ENCODE results near the gene NHERF2. TPM values are rescaled to one million over a fixed set of nuclear protein-coding genes. Genes with fewer than 3 reads are reported as not detected.
"Not testable (repeated sequence)": the region's sequence is repeated elsewhere in the genome, so short reads cannot be mapped to it uniquely, and the experiment has no call there.

The NHERF2 gene
- total RNA-seq, 2 experiments from 2014 or later = 1.9 to 2.0 TPM

DNA sequence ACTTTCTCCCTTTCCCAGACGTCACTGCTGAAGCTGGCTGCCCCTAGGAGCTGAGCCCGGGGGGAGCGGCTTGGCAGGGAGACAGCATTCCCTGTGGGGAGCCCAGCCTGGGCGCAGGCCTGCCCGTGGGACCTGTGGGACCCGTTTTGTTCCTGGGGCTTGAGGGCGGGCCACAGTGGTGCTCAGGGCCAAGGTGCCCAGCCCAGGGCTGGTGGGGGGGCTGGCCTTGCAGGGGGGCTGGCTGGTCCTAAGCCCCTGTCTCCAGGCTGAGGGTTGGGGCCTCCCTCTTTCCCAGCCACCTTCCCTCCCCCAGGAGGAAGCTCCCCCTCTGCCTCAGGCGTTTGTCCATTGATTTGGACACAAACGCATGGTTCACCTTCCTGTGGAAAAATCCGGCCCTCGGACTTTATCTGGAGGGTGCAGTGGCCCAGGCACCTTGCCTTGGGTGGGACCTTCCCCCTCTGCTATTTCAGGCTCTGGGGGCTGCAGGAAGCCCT, 4.4 kb downstream of the NHERF2 start:
- Histone ChIP-seq H3K27ac (ENCODE audit: low read depth in 1 of 2, low read length in 2 of 2) (no peak overlapping the region), H3K27me3 (ENCODE audit: control insufficient read depth in 1 of 2, insufficient read depth in 2 of 2, low read length in 2 of 2) (no peaks in the 10 kb centered on the region), H3K4me1 (ENCODE audit: insufficient read depth, low read length) (peaks cover 18% of the 10 kb centered on the region), H3K36me3 (ENCODE audit: insufficient read depth, low read length) (no peaks in the 10 kb centered on the region), H3K9me3 (ENCODE audit: control insufficient read depth in 1 of 2, insufficient read depth in 1 of 2, low read length in 2 of 2) (no peaks in the 10 kb centered on the region), H3K4me3 (ENCODE audit: low read length) (no peak overlapping the region)
- Mint-ChIP-seq H3K27ac (no peak overlapping the region), H3K9me3 (no peaks in the 10 kb centered on the region), H3K27me3 (no peaks in the 10 kb centered on the region), H3K4me1 (ENCODE audit: low read depth) (peaks cover 6% of the 10 kb centered on the region), H3K36me3 (ENCODE audit: low read depth) (no peaks in the 10 kb centered on the region), H3K4me3 (no peak overlapping the region)
- DNase-seq (no peak), ATAC-seq (ENCODE audit: poor library complexity) (no peak)
- TF ChIP-seq, protein P1, sequence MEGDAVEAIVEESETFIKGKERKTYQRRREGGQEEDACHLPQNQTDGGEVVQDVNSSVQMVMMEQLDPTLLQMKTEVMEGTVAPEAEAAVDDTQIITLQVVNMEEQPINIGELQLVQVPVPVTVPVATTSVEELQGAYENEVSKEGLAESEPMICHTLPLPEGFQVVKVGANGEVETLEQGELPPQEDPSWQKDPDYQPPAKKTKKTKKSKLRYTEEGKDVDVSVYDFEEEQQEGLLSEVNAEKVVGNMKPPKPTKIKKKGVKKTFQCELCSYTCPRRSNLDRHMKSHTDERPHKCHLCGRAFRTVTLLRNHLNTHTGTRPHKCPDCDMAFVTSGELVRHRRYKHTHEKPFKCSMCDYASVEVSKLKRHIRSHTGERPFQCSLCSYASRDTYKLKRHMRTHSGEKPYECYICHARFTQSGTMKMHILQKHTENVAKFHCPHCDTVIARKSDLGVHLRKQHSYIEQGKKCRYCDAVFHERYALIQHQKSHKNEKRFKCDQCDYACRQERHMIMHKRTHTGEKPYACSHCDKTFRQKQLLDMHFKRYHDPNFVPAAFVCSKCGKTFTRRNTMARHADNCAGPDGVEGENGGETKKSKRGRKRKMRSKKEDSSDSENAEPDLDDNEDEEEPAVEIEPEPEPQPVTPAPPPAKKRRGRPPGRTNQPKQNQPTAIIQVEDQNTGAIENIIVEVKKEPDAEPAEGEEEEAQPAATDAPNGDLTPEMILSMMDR (IDR thresholded peaks at IDR 0.05) = no peak
- intact Hi-C loops (cut with DNase I, micrococcal nuclease) = no loop called here
- POLR2A ChIA-PET = no interaction called here
- CTCF ChIA-PET = no interaction called here

DNA sequence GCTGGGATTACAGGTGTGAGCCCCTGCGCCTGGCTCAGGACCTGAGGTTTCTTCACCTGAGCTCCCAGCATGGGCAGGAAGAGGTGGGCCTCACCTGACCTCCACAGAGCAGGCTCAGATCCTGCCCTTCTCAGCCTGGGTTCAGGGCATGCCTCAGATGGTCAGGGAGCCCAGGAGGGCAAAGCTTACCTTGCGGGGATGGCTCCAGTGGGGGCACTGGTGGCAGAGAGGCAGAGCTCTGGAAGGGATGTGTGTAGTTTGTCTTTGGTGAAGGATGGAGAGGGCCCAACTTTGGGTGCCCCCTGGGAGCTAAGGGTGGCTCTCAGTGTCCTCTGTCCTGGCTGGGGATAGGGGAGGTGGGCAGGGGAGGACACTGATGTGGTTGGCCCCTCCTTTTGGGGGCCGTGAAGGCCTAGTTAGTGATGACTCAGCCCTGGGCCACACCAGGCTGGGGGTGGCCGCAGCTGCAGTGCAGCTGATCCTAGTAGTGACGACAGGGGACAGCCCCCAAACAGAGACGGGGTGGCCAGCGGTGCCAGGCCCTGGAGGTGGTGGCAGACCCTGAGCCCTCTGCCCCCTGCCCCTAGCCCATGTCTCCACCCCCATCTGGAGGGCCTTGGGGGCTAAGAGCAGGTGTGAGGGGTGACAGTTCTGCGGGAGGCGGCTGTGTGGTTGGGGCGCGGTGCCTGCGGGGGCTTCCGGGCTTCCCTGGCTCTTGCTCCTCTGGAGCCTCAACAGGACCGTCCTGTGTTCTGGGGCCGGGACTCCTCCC, 5.8 kb downstream of the NHERF2 start:
- no peak overlapping the region for H3K4me3 Mint-ChIP-seq
- peaks cover 10% of the 10 kb centered on the region for H3K4me1 ChIP-seq (ENCODE audit: insufficient read depth, low read length)
- H3K36me3 ChIP-seq (ENCODE audit: insufficient read depth, low read length) = no peaks in the 10 kb centered on the region
- TF ChIP-seq, protein P1 (IDR thresholded peaks at IDR 0.05) = no peak
- no peaks in the 10 kb centered on the region for H3K36me3 Mint-ChIP-seq (ENCODE audit: low read depth)
- intact Hi-C loops (cut with DNase I, micrococcal nuclease) = no loop called here
- no peak overlapping the region for H3K27ac Mint-ChIP-seq
- H3K9me3 ChIP-seq (ENCODE audit: control insufficient read depth in 1 of 2, insufficient read depth in 1 of 2, low read length in 2 of 2) = no peaks in the 10 kb centered on the region
- ChIA-PET POLR2A (no interaction called here), CTCF (no interaction called here)
- H3K27me3 Mint-ChIP-seq = no peaks in the 10 kb centered on the region
- H3K4me1 Mint-ChIP-seq (ENCODE audit: low read depth) = peaks cover 3% of the 10 kb centered on the region
- no peaks in the 10 kb centered on the region for H3K27me3 ChIP-seq (ENCODE audit: control insufficient read depth in 1 of 2, insufficient read depth in 2 of 2, low read length in 2 of 2)
- H3K4me3 ChIP-seq (ENCODE audit: low read length) = no peak overlapping the region
- DNase-seq (no peak), ATAC-seq (ENCODE audit: poor library complexity) (no peak)
- no peak overlapping the region for H3K27ac ChIP-seq (ENCODE audit: low read depth in 1 of 2, low read length in 2 of 2)
- H3K9me3 Mint-ChIP-seq = no peaks in the 10 kb centered on the region

DNA sequence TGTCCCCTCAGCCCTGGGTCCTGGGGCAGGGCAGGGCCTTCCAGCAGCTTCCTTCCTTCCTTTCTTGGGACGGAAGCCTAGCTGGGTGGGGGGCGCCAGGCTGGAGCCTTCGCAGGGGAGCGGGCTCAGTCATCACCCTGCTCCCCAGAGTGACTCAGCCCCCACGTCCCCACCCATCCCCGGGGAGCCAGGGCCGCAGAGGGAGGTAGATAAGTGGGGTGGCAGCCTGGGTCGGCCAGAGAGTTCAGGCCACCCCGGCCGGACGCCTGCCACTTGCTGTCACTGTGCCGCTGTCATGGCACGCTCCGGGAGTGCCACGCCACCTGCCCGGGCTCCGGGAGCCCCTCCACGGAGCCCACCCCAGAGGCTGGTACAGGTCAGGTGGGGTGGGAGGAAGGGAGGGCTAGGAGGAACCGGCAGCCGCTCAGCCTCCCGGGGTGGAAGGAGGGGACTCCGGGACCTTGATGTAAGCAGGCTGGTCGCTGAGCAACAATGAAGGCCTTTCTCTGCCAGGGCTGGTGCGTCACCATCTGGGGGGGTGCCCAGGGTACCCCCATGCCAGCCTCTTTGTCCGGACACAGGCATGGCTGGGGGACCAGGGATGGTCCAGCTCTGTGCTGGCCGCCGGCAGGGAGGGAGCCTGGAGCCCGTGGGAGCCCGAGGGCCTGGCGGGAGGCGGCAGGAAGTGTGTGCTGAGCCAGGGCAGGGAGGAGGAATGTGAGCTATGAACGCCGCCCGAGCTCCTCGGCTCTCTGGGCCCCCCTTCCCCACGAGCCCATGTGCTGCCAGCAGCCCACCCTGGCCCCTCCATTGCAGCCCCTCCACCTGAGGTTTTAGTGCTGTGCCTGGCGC, 6.6 kb downstream of the NHERF2 start:
- intact Hi-C loops (cut with DNase I, micrococcal nuclease) = no loop called here
- CTCF ChIA-PET = no interaction called here
- Mint-ChIP-seq H3K4me3 (no peak overlapping the region), H3K9me3 (no peaks in the 10 kb centered on the region), H3K27me3 (no peaks in the 10 kb centered on the region), H3K27ac (no peak overlapping the region), H3K36me3 (ENCODE audit: low read depth) (no peaks in the 10 kb centered on the region), H3K4me1 (ENCODE audit: low read depth) (no peaks in the 10 kb centered on the region)
- TF ChIP-seq, protein P1 (IDR thresholded peaks at IDR 0.05) = no peak
- Histone ChIP-seq H3K4me3 (ENCODE audit: low read length) (no peak overlapping the region), H3K9me3 (ENCODE audit: control insufficient read depth in 1 of 2, insufficient read depth in 1 of 2, low read length in 2 of 2) (no peaks in the 10 kb centered on the region), H3K27ac (ENCODE audit: low read depth in 1 of 2, low read length in 2 of 2) (no peak overlapping the region), H3K27me3 (ENCODE audit: control insufficient read depth in 1 of 2, insufficient read depth in 2 of 2, low read length in 2 of 2) (no peaks in the 10 kb centered on the region), H3K36me3 (ENCODE audit: insufficient read depth, low read length) (no peaks in the 10 kb centered on the region), H3K4me1 (ENCODE audit: insufficient read depth, low read length) (peaks cover 7% of the 10 kb centered on the region)
- ATAC-seq (ENCODE audit: poor library complexity) = peak; percentile 66
- POLR2A ChIA-PET = no interaction called here
- DNase-seq = no peak

DNA sequence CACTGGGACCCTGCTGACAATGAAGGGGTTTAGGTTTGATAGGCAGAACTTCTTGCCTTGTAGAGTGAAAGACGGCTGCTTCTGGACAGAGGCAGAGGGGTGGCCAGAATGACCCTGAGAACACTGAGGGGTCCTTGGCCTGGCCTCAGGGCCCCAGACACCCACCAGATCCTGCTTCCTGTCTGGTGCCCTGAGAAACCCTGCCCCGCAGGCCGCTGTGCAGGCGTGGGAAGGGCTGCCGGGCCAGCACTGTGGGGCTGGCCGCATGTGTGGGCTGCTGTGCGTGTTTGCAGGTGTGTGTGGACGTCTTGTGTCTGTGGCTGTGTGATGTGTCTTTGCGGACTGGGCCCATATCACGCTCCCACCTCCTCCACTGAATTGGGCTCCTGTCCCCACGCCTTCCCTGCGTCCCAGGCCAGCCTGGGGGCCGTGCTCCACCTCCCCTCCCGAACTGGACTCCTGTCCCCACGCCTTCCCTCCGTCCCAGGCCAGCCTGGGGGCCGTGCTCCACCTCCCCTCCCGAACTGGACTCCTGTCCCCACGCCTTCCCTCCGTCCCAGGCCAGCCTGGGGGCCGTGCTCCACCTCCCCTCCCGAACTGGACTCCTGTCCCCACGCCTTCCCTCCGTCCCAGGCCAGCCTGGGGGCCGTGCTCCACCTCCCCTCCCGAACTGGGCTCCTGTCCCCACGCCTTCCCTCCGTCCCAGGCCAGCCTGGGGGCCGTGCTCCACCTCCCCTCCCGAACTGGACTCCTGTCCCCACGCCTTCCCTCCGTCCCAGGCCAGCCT, 7.4 kb downstream of the NHERF2 start:
- H3K36me3 ChIP-seq (ENCODE audit: insufficient read depth, low read length); H3K9me3 Mint-ChIP-seq; H3K27ac ChIP-seq (ENCODE audit: low read depth in 1 of 2, low read length in 2 of 2); H3K4me1 ChIP-seq (ENCODE audit: insufficient read depth, low read length); H3K4me1 Mint-ChIP-seq (ENCODE audit: low read depth); ATAC-seq (ENCODE audit: poor library complexity); H3K27me3 ChIP-seq (ENCODE audit: control insufficient read depth in 1 of 2, insufficient read depth in 2 of 2, low read length in 2 of 2); H3K4me3 Mint-ChIP-seq; H3K27me3 Mint-ChIP-seq; DNase-seq; H3K4me3 ChIP-seq (ENCODE audit: low read length); CTCF ChIA-PET; POLR2A ChIA-PET; H3K9me3 ChIP-seq (ENCODE audit: control insufficient read depth in 1 of 2, insufficient read depth in 1 of 2, low read length in 2 of 2); intact Hi-C loops (cut with DNase I, micrococcal nuclease); H3K36me3 Mint-ChIP-seq (ENCODE audit: low read depth); H3K27ac Mint-ChIP-seq: not testable (repeated sequence)

All from CD4-positive, alpha-beta T cell (primary cell).